Measurements from ENCODE around the gene HAUS8. TPM values are rescaled to one million over a fixed set of nuclear protein-coding genes. Genes with fewer than 3 reads are reported as not detected.

HAUS8 gene
- total RNA-seq, 4 donors from 2014 or later = 0.97 to 4.5 (median 3.3) TPM

DNA sequence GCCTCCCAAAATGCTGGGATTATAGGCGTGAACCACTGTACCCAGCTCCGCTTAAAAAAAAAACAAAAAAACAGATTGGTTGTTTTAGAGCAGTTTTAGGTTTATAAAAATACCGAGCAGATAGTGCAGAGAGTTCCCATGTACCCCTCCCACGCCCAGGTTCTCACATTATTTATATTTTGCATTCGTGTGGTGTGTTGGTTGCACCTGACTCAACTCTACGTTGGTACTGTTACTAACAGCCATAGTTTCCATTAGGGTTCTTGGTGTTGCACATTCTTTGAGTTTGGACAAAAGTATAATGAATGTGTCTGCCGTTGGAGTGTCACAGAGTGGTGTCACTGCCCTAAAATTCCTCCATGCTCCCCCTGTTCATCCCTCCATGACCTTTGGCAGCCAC, 29.4 kb upstream of the HAUS8 start:
- Histone ChIP-seq H3K36me3 (peaks cover 0 to 18% of the 10 kb centered on the region in 2 donors), H3K4me3 (no peak overlapping the region), H3K9me3 (no peaks in the 10 kb centered on the region), H3K27me3 (no peaks in the 10 kb centered on the region), H3K27ac (no peak overlapping the region), H3K4me1 (peaks cover 0 to 3% of the 10 kb centered on the region in 2 donors)
- in situ Hi-C loops (cut with MboI; ENCODE audit: low sequenced_read_pairs in 4 of 4) = no loop called here
- no peak for TF ChIP-seq POLR2A (IDR thresholded peaks at IDR 0.05)
- TF ChIP-seq, protein P1, sequence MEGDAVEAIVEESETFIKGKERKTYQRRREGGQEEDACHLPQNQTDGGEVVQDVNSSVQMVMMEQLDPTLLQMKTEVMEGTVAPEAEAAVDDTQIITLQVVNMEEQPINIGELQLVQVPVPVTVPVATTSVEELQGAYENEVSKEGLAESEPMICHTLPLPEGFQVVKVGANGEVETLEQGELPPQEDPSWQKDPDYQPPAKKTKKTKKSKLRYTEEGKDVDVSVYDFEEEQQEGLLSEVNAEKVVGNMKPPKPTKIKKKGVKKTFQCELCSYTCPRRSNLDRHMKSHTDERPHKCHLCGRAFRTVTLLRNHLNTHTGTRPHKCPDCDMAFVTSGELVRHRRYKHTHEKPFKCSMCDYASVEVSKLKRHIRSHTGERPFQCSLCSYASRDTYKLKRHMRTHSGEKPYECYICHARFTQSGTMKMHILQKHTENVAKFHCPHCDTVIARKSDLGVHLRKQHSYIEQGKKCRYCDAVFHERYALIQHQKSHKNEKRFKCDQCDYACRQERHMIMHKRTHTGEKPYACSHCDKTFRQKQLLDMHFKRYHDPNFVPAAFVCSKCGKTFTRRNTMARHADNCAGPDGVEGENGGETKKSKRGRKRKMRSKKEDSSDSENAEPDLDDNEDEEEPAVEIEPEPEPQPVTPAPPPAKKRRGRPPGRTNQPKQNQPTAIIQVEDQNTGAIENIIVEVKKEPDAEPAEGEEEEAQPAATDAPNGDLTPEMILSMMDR (IDR thresholded peaks at IDR 0.05 in 4 of 5, conservative IDR thresholded peaks at IDR 0.05 in 1 of 5) = no peak
- no peak for DNase-seq
- no peak for ATAC-seq
- intact Hi-C loops (cut with DNase I; ENCODE audit: low total_unique reads) = no loop called here

DNA sequence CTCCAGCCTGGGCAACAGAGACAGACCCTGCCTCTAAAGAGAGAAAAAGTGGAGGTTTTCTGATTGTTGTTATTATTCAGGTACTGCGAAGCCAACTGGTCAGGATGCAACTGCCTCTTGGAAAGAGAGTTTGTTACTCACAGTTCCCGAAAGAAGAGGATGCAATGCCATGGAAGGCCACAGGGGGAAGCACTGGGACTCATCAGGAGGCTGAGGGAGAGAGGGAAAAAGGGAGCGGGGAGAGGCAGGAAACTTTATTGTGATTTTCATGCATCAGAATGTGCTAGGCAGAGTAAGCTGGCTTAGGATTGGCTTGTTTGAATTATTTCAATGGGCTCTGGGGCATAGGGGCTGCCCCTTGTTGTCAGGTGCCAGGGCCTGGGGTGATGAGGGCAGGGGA, 27.9 kb upstream of the HAUS8 start:
- DNase-seq = no peak
- H3K4me3 ChIP-seq = no peak overlapping the region
- no peak for TF ChIP-seq POLR2A (IDR thresholded peaks at IDR 0.05)
- TF ChIP-seq, protein P1 (IDR thresholded peaks at IDR 0.05 in 4 of 5, conservative IDR thresholded peaks at IDR 0.05 in 1 of 5) = peak in 1 of 5 experiments; percentile 38
- H3K27me3 ChIP-seq = no peaks in the 10 kb centered on the region
- peaks cover 0 to 18% of the 10 kb centered on the region in 2 donors for H3K36me3 ChIP-seq
- H3K4me1 ChIP-seq = no peaks in the 10 kb centered on the region
- no peak for ATAC-seq
- H3K27ac ChIP-seq = no peak overlapping the region
- intact Hi-C loops (cut with DNase I; ENCODE audit: low total_unique reads) (no loop called here), in situ Hi-C loops (cut with MboI; ENCODE audit: low sequenced_read_pairs in 4 of 4) (no loop called here)
- no peaks in the 10 kb centered on the region for H3K9me3 ChIP-seq

DNA sequence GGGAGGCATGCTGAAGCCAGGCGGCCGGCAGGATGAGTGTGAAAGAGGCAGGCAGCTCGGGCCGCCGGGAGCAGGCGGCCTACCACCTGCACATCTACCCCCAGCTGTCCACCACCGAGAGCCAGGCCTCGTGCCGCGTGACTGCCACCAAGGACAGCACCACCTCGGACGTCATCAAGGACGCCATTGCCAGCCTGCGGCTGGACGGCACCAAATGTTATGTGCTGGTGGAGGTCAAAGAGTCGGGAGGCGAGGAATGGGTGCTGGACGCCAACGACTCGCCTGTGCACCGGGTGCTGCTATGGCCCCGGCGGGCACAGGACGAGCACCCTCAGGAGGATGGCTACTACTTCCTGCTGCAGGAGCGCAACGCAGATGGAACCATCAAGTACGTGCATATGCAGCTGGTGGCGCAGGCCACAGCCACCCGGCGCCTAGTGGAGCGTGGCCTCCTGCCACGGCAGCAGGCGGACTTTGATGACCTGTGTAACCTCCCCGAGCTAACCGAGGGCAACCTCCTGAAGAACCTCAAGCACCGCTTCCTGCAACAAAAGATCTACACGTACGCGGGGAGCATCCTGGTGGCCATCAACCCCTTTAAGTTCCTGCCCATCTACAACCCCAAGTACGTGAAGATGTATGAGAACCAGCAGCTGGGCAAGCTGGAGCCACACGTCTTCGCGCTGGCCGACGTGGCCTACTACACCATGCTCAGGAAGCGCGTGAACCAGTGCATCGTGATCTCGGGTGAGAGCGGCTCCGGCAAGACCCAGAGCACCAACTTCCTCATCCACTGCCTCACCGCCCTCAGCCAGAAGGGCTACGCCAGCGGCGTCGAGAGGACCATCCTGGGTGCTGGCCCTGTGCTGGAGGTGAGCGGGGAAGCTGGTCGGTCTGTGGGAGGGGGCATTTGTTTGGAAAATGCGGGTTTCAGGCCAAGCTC, 26.7 kb upstream of the HAUS8 start:
- Histone ChIP-seq H3K4me1 (peaks cover 0 to 6% of the 10 kb centered on the region in 2 donors), H3K27me3 (no peaks in the 10 kb centered on the region), H3K9me3 (no peaks in the 10 kb centered on the region), H3K4me3 (no peak overlapping the region), H3K27ac (no peak overlapping the region), H3K36me3 (peaks cover 0 to 18% of the 10 kb centered on the region in 2 donors)
- intact Hi-C loops (cut with DNase I; ENCODE audit: low total_unique reads) = no loop called here
- no peak for DNase-seq
- in situ Hi-C loops (cut with MboI; ENCODE audit: low sequenced_read_pairs in 4 of 4) = no loop called here
- no peak for ATAC-seq
- TF ChIP-seq, protein P1 (IDR thresholded peaks at IDR 0.05 in 4 of 5, conservative IDR thresholded peaks at IDR 0.05 in 1 of 5) = no peak
- TF ChIP-seq POLR2A (IDR thresholded peaks at IDR 0.05) = no peak

DNA sequence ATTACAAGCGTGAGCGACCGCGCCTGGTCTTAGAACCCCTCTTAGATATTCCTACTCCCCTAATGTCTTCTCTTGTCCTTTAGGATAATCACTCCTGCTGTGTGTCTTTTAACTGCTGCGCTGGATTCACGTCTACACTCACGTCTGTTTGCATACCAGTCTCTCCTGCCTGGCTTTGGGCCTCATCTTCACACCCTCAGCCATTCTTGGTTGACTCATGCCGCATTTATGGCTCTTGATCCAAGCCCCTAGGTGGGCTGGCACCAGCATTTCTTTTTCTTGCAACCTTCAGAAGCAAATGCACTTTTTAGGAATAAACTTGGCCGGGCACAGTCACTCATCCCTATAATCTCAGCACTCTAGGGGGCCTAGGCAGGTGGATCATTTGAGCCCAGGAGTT, 23.1 kb upstream of the HAUS8 start:
- in situ Hi-C loops (cut with MboI; ENCODE audit: low sequenced_read_pairs in 4 of 4) (no loop called here), intact Hi-C loops (cut with DNase I; ENCODE audit: low total_unique reads) (no loop called here)
- H3K27ac ChIP-seq = no peak overlapping the region
- H3K36me3 ChIP-seq = peaks cover 0 to 14% of the 10 kb centered on the region in 2 donors
- no peaks in the 10 kb centered on the region for H3K9me3 ChIP-seq
- peaks cover 0 to 6% of the 10 kb centered on the region in 2 donors for H3K4me1 ChIP-seq
- H3K27me3 ChIP-seq = no peaks in the 10 kb centered on the region
- no peak overlapping the region for H3K4me3 ChIP-seq
- ATAC-seq (no peak), DNase-seq (no peak)
- TF ChIP-seq, protein P1 (IDR thresholded peaks at IDR 0.05 in 4 of 5, conservative IDR thresholded peaks at IDR 0.05 in 1 of 5) = no peak
- no peak for TF ChIP-seq POLR2A (IDR thresholded peaks at IDR 0.05)
